ENCODE measurements around the gene DHRS12.
"Not testable (repeated sequence)": the region's sequence is repeated elsewhere in the genome, so short reads cannot be mapped to it uniquely, and the experiment has no call there.

DHRS12 gene

DNA sequence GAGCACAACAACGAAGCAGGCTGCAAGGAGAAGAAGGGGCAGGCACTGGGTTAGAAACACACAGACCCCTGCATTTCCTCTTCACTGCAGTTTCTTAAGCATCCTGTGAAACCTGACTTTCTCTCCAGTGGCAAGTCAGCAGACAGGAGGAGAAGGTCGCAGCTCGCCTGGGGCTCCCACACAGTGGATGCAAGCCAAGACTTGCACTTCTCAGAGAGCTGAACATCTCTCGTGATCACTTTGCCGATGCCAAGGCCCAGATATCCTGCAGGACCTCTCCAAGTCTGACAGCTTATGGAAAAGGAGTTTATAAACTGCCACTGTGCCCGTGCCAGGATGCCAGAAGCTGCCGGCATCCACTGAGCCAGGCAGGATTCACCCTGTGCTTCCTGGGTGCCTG, 22.6 kb upstream of the DHRS12 start:
- DNase-seq, result no peak

GRCh38 chr13:51825681-51826254, 21.8 kb upstream of the DHRS12 start:
- no peak for DNase-seq

GRCh38 chr13:51825165-51825592, 21.2 kb upstream of the DHRS12 start:
- no peak for DNase-seq

- not testable (repeated sequence) for DNase-seq
These were observed 20.7 kb upstream of the DHRS12 start for GRCh38 chr13:51824712-51825111.

GRCh38 chr13:51823863-51824262, 19.9 kb upstream of the DHRS12 start:
- no peak for DNase-seq

DNA sequence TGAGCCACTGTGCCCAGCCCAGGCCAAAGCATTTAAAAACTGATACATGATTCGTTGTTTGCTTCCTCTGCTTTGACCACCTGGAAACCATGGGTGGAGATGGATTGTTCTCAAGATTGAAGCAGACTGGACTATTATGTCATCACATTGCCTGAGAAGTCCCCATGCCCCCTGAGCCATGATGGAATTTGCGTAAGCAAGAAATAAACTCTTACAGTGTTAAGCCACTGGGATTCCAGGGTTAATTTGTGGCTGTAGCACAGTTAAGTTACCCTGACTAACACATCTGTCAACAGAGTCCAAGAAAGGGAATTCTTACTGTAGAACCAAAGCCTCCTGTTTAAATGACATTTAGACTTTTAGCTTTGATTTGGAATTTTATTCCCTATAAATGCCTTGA, 19.4 kb upstream of the DHRS12 start:
- DNase-seq, result no peak

DNA sequence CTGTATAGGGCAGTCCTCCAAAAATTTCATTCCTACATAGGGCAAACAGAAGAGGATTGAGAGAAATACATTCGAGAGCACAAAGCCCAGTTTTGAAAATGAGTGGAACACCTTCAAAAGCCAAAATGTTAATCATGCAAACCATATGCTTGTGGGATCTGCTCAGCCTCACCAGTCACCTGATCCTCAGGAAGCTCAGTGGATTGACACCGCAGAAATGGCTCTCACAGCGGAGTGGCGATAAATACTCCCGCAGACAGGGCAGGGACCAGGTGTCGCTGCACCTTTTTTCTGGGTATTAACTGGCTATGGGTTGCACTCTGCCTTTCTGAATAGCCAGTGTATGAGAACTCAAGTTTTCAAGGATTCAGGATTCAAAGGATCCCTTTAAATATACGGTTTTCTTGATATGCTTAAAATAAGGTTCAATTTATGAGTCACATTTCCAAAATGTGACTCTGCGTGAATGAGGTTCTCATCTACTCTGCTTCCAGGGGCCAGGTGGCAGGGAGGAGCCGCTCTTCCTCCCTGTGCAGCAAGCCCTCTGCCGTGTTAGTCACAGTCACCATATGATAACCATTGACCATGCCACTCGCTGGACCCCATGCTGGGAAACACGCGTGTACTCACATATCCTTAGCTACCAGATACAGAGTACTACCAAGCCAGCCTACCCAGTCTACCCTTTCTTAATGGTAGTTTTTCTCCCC, 18.3 kb upstream of the DHRS12 start:
- no peak for DNase-seq

- no peak for DNase-seq
These were observed 17.6 kb upstream of the DHRS12 start for GRCh38 chr13:51821606-51822005.

DNA sequence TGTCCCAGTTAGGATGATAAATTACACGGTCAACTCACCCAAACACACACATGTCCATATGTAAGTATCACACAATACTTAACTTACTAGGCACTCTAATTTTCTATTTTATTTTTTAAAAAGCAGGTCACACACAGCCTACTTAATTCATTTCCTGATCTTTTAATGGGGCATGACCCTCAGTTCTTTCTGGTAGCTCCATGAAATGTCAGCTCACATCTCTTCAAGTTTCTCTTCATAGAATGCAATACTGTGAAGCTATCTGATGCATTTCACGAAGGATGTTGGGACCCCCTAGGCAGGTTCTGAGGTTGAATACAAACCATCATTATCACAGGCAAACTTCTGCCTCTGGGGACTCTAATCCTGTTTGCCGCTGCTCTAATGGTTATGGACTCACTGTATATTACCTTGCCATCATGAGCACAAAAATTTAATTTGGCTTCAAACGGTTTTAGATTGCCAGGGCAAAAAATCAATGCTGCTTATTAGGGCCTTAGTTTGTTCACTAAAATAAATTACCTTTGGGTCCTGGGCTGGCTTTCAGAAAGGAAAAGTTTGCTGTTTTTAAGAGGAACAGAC, 16.1 kb upstream of the DHRS12 start:
- no peak for DNase-seq

- no peak for DNase-seq
These were observed 15.6 kb upstream of the DHRS12 start for GRCh38 chr13:51819544-51819943.

- peak; percentile 67 for DNase-seq
These were observed 15.0 kb upstream of the DHRS12 start for GRCh38 chr13:51818781-51819511.

GRCh38 chr13:51818276-51818675, 14.3 kb upstream of the DHRS12 start:
- DNase-seq, result no peak

GRCh38 chr13:51817717-51818116, 13.8 kb upstream of the DHRS12 start:
- DNase-seq, result no peak

- DNase-seq, result no peak
These were observed 12.8 kb upstream of the DHRS12 start for GRCh38 chr13:51816604-51817249.

- no peak for DNase-seq
These were observed 11.9 kb upstream of the DHRS12 start for GRCh38 chr13:51815848-51816247.

DNA sequence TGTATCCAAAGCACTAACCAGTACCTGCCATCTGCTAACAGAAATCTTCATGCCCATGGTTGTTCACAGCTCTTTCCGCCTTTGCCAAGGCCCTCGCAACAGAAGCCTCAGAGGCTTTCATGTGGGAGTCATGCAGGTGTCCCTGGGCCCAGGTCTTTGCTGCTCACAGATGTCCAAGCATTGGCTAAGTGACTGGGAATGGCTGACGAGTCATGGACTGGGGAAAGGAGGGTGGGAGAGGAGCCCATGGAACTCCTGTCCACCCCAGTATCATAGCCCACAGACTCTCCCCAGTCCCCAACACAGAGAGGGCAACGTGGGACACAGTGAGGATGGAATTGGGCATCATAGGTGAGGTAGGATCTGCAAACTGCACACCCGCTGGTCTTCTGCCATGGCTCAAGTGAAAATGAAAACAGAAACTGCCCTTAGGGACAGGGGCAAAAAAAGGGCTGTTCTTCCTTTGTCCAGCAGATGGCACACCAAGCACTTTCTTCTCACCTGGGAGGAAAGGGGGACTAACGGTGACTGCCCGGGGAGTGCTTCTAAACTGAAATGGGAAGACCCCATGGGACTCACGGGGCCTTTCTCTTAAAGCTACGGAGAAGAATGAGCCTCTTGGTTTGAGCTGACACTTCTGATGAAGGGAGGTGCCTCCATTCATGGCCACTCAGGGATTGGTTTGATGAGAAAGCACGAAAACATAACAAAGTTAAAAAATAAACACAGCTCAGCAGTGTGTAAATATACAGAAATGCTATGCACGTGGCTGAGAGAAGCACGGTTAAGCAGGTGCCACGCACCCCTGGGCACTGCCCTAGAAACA, 11.1 kb upstream of the DHRS12 start:
- DNase-seq, result peak; percentile 70

- DNase-seq, result no peak
These were observed 10.1 kb upstream of the DHRS12 start for GRCh38 chr13:51814071-51814470.

DNA sequence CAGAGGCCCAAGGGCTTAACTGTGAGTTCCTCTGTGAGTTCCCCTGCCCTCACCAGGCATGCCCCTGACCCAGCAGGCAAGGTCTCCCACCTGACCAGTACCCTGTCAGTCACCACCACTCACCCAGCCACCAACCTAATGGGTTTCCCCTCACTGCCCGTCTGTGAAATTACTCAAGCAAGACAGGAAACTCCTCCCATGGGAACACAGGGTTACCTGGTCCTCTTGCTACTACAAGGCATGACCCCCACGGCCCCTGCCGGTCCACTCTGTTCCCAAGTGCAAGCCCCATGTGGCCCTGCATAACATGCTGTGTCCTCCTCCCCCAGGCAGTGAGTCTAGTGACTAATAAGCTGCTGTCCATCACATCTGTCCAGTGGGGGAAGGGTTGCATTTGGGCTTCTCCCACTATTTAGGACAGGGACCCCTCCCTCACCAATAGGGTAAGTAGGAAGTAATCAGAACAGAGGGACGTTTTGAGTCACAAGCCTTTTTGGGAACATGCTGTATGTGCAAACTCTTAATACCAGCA, 8.0 kb upstream of the DHRS12 start:
- DNase-seq, result no peak

DNA sequence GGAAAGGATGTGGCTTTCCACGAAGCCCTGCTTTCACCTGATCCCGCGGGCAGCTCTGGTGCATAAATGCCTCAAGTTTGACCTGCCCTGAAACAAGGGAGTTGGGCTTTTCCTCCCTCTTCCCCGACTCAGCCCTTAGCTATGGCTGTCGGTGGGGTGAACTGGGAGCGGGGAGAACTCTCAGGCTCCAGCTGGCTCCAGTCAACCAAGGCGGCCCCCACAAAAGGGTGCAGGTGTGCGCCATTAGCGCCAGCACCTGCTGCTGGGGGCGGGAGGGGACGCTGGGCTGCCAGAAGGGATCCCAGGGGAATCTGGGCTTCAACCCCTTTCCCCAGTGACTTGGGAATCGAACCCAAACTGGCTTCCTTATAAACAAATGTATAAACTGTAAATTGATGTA, 7.1 kb upstream of the DHRS12 start:
- no peak for DNase-seq

DNA sequence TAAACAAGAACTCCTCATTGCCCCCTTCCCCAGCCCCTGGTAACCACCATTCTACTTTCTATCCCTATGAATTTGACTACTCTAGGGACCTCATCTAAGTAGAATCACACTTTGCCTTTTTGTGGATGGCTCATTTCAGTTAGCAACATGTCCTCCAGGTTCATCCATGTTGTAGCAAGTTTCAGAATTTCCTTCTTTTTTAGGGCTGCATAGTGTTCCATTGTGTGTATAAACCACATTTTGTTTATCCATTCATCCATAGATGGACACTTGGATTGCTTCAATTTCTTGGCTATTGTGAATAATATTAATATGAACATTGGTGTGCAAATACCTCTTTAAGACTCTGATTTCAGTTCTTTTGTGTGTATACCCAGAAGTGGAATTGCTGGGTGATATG, 4.8 kb upstream of the DHRS12 start:
- no peak for DNase-seq

DNA sequence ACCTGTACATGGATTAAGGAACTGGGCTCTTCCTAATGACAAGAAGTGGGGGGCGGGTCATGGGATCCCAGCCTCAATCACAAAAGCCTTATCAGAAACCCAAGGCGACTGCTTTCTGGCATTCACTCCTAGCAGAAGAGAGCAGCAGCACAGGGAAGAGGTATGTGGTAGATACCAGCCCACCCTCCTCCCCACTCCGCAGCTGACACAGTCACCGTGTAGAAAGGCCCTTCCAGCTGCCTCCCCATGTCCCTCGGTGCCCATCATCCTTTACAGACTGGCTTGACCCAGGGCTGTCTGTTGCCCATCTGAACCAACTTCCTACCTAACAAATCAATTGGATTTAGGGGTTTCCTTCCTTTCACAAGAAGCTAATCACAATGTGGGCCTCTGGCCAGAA, 3.1 kb upstream of the DHRS12 start:
- DNase-seq, result no peak

DNA sequence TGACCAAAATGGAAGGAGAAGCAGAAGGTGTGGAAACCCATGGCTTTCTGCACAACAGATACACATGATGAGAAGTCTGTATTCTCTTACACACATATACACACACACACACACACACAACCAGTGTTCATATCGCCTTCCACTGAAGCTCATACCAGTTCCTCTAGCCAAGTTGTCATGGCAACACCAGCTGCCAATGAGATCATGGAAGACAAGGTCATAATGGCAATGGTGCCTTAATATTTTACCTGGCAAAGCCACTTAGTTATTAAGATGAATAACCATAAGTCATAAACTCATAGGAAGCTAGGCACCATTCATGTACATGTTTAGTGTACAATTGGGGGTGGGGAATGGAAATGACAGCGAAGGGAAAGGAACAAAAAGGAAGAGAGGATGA, 2.6 kb upstream of the DHRS12 start:
- no peak for DNase-seq
